NT2/D1 (cell line): ENCODE data around the gene BMF.

Source experiments
- SUZ12 ChIP-seq: IDR thresholded peaks from 2 replicates; pipeline ENCODE4 v1.6.1; 2011; ENCODE audit not compliant: insufficient read length, insufficient read depth; ENCODE audit errors: extremely low read depth
- YY1 ChIP-seq: IDR thresholded peaks from 2 replicates; pipeline ENCODE4 v1.6.1; 2011; ENCODE audit not compliant: insufficient read length, insufficient read depth

DNA sequence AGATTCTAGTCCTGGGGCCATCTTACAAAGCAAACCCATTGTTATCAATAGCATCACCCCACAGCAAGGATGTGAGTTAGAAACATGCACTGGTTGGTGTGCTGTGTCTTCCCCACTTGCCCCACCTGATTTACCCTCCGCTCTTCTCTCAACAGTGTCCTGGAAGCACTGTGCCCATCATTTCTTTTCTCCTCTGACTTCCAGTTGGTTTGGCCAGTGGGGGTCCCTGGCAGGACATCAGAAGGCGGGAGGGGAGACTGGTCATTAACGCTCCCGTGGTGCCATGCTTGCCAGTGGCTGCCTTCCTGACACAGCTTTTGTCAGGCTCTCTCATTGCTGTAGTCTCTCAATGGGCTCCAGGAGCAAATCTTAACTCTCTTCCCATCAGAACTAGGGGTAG is 40.7 kb upstream of the BMF start:
- TF ChIP-seq SUZ12 (no peak), YY1 (no peak)
